ENCODE data around the gene PGAP1.

DNA sequence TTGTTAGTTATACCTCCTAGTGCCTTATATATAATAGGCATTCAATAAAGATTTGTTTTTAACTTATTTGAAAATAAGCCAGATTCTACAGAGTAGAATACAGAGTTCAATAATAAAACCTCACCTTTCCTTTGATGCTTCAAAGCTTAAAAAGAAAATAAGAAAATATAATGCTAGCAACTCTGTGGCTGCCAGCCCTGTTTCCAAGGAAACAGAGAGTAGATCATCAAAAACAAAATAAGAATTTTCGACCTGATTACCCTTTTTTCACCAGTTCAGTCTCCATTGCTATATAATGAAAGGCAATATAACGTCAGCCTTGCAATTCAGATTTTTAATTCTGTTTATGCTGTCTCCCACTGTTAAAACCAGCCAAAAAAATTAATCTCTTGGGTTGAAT is 8.9 kb upstream of the PGAP1 start:
- no peak for TF ChIP-seq CTCF (IDR thresholded peaks at IDR 0.05)
- no peak for TF ChIP-seq POLR2A (IDR thresholded peaks at IDR 0.05)
